ENCODE data around the gene INTS4.
"Not testable (repeated sequence)": the region's sequence is repeated elsewhere in the genome, so short reads cannot be mapped to it uniquely, and the experiment has no call there.

INTS4 gene

GRCh38 chr11:77990981-77991380 lies 3.5 kb downstream of the INTS4 start:
- Histone ChIP-seq H2AFZ (ENCODE audit: low read length) (no peak overlapping the region), H3F3A (ENCODE audit: low read depth) (no peaks in the 10 kb centered on the region), H3K79me2 (ENCODE audit: insufficient read depth, low read length) (peaks cover 41% of the 10 kb centered on the region), H3K36me3 (ENCODE audit: insufficient read depth, low read length) (no peaks in the 10 kb centered on the region; the same call in 1 of the 2 replicates), H3K4me2 (ENCODE audit: low read depth, low read length, poor library complexity, severe bottlenecking) (peak overlapping the region; percentile 19), H3K9ac (ENCODE audit: low read depth, low read length, poor library complexity, severe bottlenecking) (no peak overlapping the region), H4K20me1 (ENCODE audit: insufficient read depth, low read length, poor library complexity, severe bottlenecking) (no peaks in the 10 kb centered on the region), H3K4me3 (ENCODE audit: low read length, poor library complexity, severe bottlenecking) (no peak overlapping the region), H3K9me2 (replicated peaks; ENCODE audit: low read depth, low read length) (no peaks in the 10 kb centered on the region), H3K9me3 (ENCODE audit: insufficient read depth, low read depth, low read length) (no peaks in the 10 kb centered on the region), H3K27me3 (ENCODE audit: insufficient read depth, low read length, poor library complexity, severe bottlenecking) (no peaks in the 10 kb centered on the region), H3K4me1 (ENCODE audit: insufficient read depth, low read length, poor library complexity, severe bottlenecking) (peaks cover 30% of the 10 kb centered on the region)
- TF ChIP-seq CTCF (conservative IDR thresholded peaks at IDR 0.05; ENCODE audit: low read length), result no peak
- no peak for TF ChIP-seq EZH2phosphoT487 (IDR thresholded peaks at IDR 0.05; ENCODE audit: borderline replicate concordance)

GRCh38 chr11:77986456-77986855 lies 8.0 kb downstream of the INTS4 start:
- H3K9me2 ChIP-seq (replicated peaks; ENCODE audit: low read depth, low read length); H3K4me3 ChIP-seq (ENCODE audit: low read length, poor library complexity, severe bottlenecking); H3F3A ChIP-seq (ENCODE audit: low read depth); H3K9ac ChIP-seq (ENCODE audit: low read depth, low read length, poor library complexity, severe bottlenecking); H3K4me2 ChIP-seq (ENCODE audit: low read depth, low read length, poor library complexity, severe bottlenecking); H2AFZ ChIP-seq (ENCODE audit: low read length); H3K9me3 ChIP-seq (ENCODE audit: insufficient read depth, low read depth, low read length); H3K36me3 ChIP-seq (ENCODE audit: insufficient read depth, low read length); H3K27me3 ChIP-seq (ENCODE audit: insufficient read depth, low read length, poor library complexity, severe bottlenecking); H4K20me1 ChIP-seq (ENCODE audit: insufficient read depth, low read length, poor library complexity, severe bottlenecking): not testable (repeated sequence)
- peaks cover 41% of the 10 kb centered on the region for H3K79me2 ChIP-seq (ENCODE audit: insufficient read depth, low read length)
- H3K4me1 ChIP-seq (ENCODE audit: insufficient read depth, low read length, poor library complexity, severe bottlenecking), result peaks cover 14% of the 10 kb centered on the region

- Histone ChIP-seq H3K9ac (ENCODE audit: low read depth, low read length, poor library complexity, severe bottlenecking) (no peak overlapping the region), H3K4me3 (ENCODE audit: low read length, poor library complexity, severe bottlenecking) (no peak overlapping the region), H3K27me3 (ENCODE audit: insufficient read depth, low read length, poor library complexity, severe bottlenecking) (no peaks in the 10 kb centered on the region), H3K4me2 (ENCODE audit: low read depth, low read length, poor library complexity, severe bottlenecking) (no peak overlapping the region), H3F3A (ENCODE audit: low read depth) (no peaks in the 10 kb centered on the region), H3K9me2 (replicated peaks; ENCODE audit: low read depth, low read length) (no peaks in the 10 kb centered on the region), H3K79me2 (ENCODE audit: insufficient read depth, low read length) (peaks cover 28% of the 10 kb centered on the region), H3K36me3 (ENCODE audit: insufficient read depth, low read length) (peaks cover 30% of the 10 kb centered on the region), H2AFZ (ENCODE audit: low read length) (no peak overlapping the region), H4K20me1 (ENCODE audit: insufficient read depth, low read length, poor library complexity, severe bottlenecking) (no peaks in the 10 kb centered on the region), H3K4me1 (ENCODE audit: insufficient read depth, low read length, poor library complexity, severe bottlenecking) (no peaks in the 10 kb centered on the region), H3K9me3 (ENCODE audit: insufficient read depth, low read depth, low read length) (no peaks in the 10 kb centered on the region)
- TF ChIP-seq CTCF (conservative IDR thresholded peaks at IDR 0.05; ENCODE audit: low read length) (no peak), EZH2phosphoT487 (IDR thresholded peaks at IDR 0.05; ENCODE audit: borderline replicate concordance) (no peak)
These were observed 13.0 kb downstream of the INTS4 start for GRCh38 chr11:77981346-77981947.

GRCh38 chr11:77968337-77968736 lies 26.1 kb downstream of the INTS4 start:
- no peaks in the 10 kb centered on the region for H3K27me3 ChIP-seq (ENCODE audit: insufficient read depth, low read length, poor library complexity, severe bottlenecking)
- no peaks in the 10 kb centered on the region for H3K9me2 ChIP-seq (replicated peaks; ENCODE audit: low read depth, low read length)
- no peaks in the 10 kb centered on the region for H3K79me2 ChIP-seq (ENCODE audit: insufficient read depth, low read length)
- no peak overlapping the region for H3K9ac ChIP-seq (ENCODE audit: low read depth, low read length, poor library complexity, severe bottlenecking)
- H3K4me2 ChIP-seq (ENCODE audit: low read depth, low read length, poor library complexity, severe bottlenecking), result no peak overlapping the region
- TF ChIP-seq CTCF (conservative IDR thresholded peaks at IDR 0.05; ENCODE audit: low read length) (no peak), EZH2phosphoT487 (IDR thresholded peaks at IDR 0.05; ENCODE audit: borderline replicate concordance) (no peak)
- no peaks in the 10 kb centered on the region for H3K4me1 ChIP-seq (ENCODE audit: insufficient read depth, low read length, poor library complexity, severe bottlenecking)
- H3K36me3 ChIP-seq (ENCODE audit: insufficient read depth, low read length), result peaks cover 24% of the 10 kb centered on the region; the same call in 1 of the 2 replicates
- H3F3A ChIP-seq (ENCODE audit: low read depth), result no peaks in the 10 kb centered on the region
- H4K20me1 ChIP-seq (ENCODE audit: insufficient read depth, low read length, poor library complexity, severe bottlenecking), result no peaks in the 10 kb centered on the region
- no peak overlapping the region for H2AFZ ChIP-seq (ENCODE audit: low read length)
- no peak overlapping the region for H3K4me3 ChIP-seq (ENCODE audit: low read length, poor library complexity, severe bottlenecking)
- H3K9me3 ChIP-seq (ENCODE audit: insufficient read depth, low read depth, low read length), result no peaks in the 10 kb centered on the region

All from Loucy (cell line).